CD14-positive monocyte (primary cell): ENCODE data around the gene PITRM1. TPM values are rescaled to one million over a fixed set of nuclear protein-coding genes. Genes with fewer than 3 reads are reported as not detected.

Experiments
- DNase-seq, 3 donors: peaks; one replicate each; pipeline ENCODE4 v3.0.0-alpha.2; 2011 to 2022
- H2AFZ ChIP-seq: 2 replicates; pipeline ENCODE4 v1.6.0; 2012; ENCODE audit warnings: mild to moderate bottlenecking, low read depth, low read length, inconsistent platforms; ENCODE audit not compliant: insufficient read depth, poor library complexity, severe bottlenecking
- H3K27ac ChIP-seq, 2 donors: 1 replicate in 1 of 2; 2 replicates in 1 of 2; pipeline ENCODE4 v1.5.1; 2012 to 2013; ENCODE audit warnings: low read length in 2 of 2, control low read depth in 1 of 2, inconsistent platforms in 1 of 2, low read depth in 1 of 2, mild to moderate bottlenecking in 1 of 2
- H3K27me3 ChIP-seq, 2 donors: one replicate each; pipeline versions ENCODE4 v1.6.0 to v1.6.1; 2011 to 2013; ENCODE audit warnings: low read length in 2 of 2; ENCODE audit not compliant: control insufficient read depth in 2 of 2, insufficient read depth in 2 of 2
- H3K36me3 ChIP-seq, 2 donors: replicated peaks in 1 of 2; 1 replicate in 1 of 2; 2 replicates in 1 of 2; pipeline versions ENCODE4 v1.5.1 to v1.6.1; 2012 to 2013; ENCODE audit warnings: low read length in 2 of 2, control low read depth in 1 of 2, inconsistent platforms in 1 of 2, mild to moderate bottlenecking in 1 of 2; ENCODE audit not compliant: insufficient read depth in 2 of 2, control insufficient read depth in 1 of 2
- H3K4me1 ChIP-seq, 2 donors: 1 replicate in 1 of 2; 2 replicates in 1 of 2; pipeline versions ENCODE4 v1.5.1 to v1.6.1; 2012 to 2013; ENCODE audit warnings: low read length in 2 of 2, control low read depth in 1 of 2, inconsistent platforms in 1 of 2, mild to moderate bottlenecking in 1 of 2, moderate library complexity in 1 of 2; ENCODE audit not compliant: insufficient read depth in 2 of 2, control insufficient read depth in 1 of 2
- H3K4me2 ChIP-seq: replicated peaks from 2 replicates; pipeline ENCODE3; 2012; ENCODE audit warnings: low read length, moderate library complexity, mild to moderate bottlenecking; ENCODE audit not compliant: poor library complexity, severe bottlenecking; ENCODE audit errors: extremely low read depth
- H3K4me3 ChIP-seq, 3 experiments: fragments of 200-600 bp in 1 of 3; sonication (generic) in 1 of 3; replicated peaks in 1 of 3; 1 replicate in 2 of 3; 2 replicates in 1 of 3; pipeline ENCODE4 v1.5.1; 2011 to 2013; ENCODE audit warnings: low read length in 3 of 3, mild to moderate bottlenecking in 3 of 3, control low read depth in 2 of 3, low read depth in 2 of 3, inconsistent platforms in 1 of 3, moderate library complexity in 1 of 3
- H3K79me2 ChIP-seq: 2 replicates; pipeline ENCODE4 v1.6.0; 2012; ENCODE audit warnings: mild to moderate bottlenecking, control low read depth, inconsistent platforms, low read length, moderate library complexity; ENCODE audit not compliant: insufficient read depth
- H3K9ac ChIP-seq: 2 replicates; pipeline ENCODE4 v1.6.0; 2017; ENCODE audit warnings: low read length, mild to moderate bottlenecking; ENCODE audit not compliant: insufficient read depth, poor library complexity, severe bottlenecking
- H3K9me3 ChIP-seq, 2 donors: replicated peaks in 1 of 2; 1 replicate in 1 of 2; 2 replicates in 1 of 2; pipeline versions ENCODE4 v1.5.1 to v1.6.1; 2012 to 2013; ENCODE audit warnings: low read length in 2 of 2, control low read depth in 1 of 2; ENCODE audit not compliant: control insufficient read depth in 1 of 2, insufficient read depth in 1 of 2
- H4K20me1 ChIP-seq: 2 replicates; pipeline ENCODE4 v1.6.0; 2012; ENCODE audit warnings: mild to moderate bottlenecking, low read length, control low read depth, moderate library complexity; ENCODE audit not compliant: insufficient read depth
- H3K27ac Mint-ChIP-seq, 7 donors: one replicate each; pipeline ENCODE4 v1.8.0; 2020; ENCODE audit warnings: mild to moderate bottlenecking in 7 of 7, mixed read lengths in 7 of 7, moderate library complexity in 6 of 7, inconsistent platforms in 2 of 7
- H3K27me3 Mint-ChIP-seq, 3 donors: one replicate each; pipeline ENCODE4 v1.8.0; 2021 to 2022; ENCODE audit warnings: low read depth in 3 of 3, mild to moderate bottlenecking in 3 of 3, mixed read lengths in 3 of 3, moderate library complexity in 3 of 3, inconsistent platforms in 1 of 3
- H3K36me3 Mint-ChIP-seq, 2 donors: one replicate each; pipeline ENCODE4 v1.8.0; 2020; ENCODE audit warnings: mixed read lengths in 2 of 2, inconsistent platforms in 1 of 2, mild to moderate bottlenecking in 1 of 2
- H3K4me1 Mint-ChIP-seq: one replicate; pipeline ENCODE4 v1.8.0; 2020; ENCODE audit warnings: mild to moderate bottlenecking, mixed read lengths
- H3K4me3 Mint-ChIP-seq, 2 donors: one replicate each; pipeline ENCODE4 v1.8.0; 2020; ENCODE audit warnings: mild to moderate bottlenecking in 2 of 2, mixed read lengths in 2 of 2, moderate library complexity in 1 of 2
- H3K9me3 Mint-ChIP-seq, 7 donors: one replicate each; pipeline ENCODE4 v1.8.0; 2020 to 2022; ENCODE audit warnings: mixed read lengths in 7 of 7, mild to moderate bottlenecking in 6 of 7, moderate library complexity in 6 of 7, inconsistent platforms in 2 of 7
- WGBS: methylation state at CpG from one replicate; pipeline ENCODE4 v1.1.5; 2013; ENCODE audit warnings: missing lambda C conversion rate; ENCODE audit not compliant: insufficient coverage; 5-methylcytosine and 5-hydroxymethylcytosine counted together
- intact Hi-C, 2 donors: fragments of 100-400 bp; cut with micrococcal nuclease; formaldehyde crosslinking; loops; one replicate each; pipeline versions ENCODE4 v1.15.0 to v1.15.1; 2023
- polyA plus RNA-seq, 3 donors: library from polyadenylated mRNA; depleted of rRNA in 1 of 3; unstranded in 2 of 3; stranded (reverse) in 1 of 3; fragments of 300-500 nt in 2 of 3; fragments of >200 nt in 1 of 3; fragmentation: Illumina TruSeq in 2 of 3; gene quantifications; 1 replicate in 2 of 3; 2 replicates in 1 of 3; pipeline ENCODE4 v1.2.3, GENCODE V29; 2012 to 2021
- TF ChIP-seq, protein P1 (sequence below): fragments of 200-600 bp; IDR thresholded peaks from one replicate; pipeline ENCODE4 v1.8.0; 2022; ENCODE audit warnings: antibody characterized with exemption, mild to moderate bottlenecking

Gene PITRM1
- polyA plus RNA-seq, 3 donors = 15.3 to 45.7 (median 23.2) TPM

DNA sequence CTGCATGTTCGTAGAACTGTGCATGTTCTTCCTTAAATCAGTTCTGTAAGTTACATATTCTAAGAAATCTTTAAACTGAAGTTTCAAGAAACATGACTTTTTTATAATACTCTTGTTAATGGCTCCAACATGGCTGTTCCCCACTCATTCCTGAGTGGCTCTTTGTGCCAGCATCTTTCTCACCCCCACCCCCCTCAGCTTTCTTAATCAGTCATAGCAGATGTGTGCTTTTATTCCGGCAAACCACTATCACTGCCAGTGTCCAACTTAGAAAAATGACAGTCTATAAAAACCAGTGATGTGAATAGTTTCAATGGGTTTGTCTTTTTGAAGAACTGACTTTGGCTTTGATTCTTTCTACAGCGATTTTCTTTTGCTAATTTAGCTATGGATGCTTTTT lies 37.6 kb downstream of the PITRM1 start:
- H3K79me2 ChIP-seq = no peaks in the 10 kb centered on the region
- no peak overlapping the region for H3K4me3 Mint-ChIP-seq
- H3K36me3 Mint-ChIP-seq = peaks cover 85 to 89% of the 10 kb centered on the region in 2 donors
- no peak overlapping the region for H3K4me2 ChIP-seq
- H3K27me3 ChIP-seq = no peaks in the 10 kb centered on the region
- no peak overlapping the region for H2AFZ ChIP-seq
- WGBS = no CpG with 5 or more reads among the region's 3 CpGs
- no peaks in the 10 kb centered on the region for H4K20me1 ChIP-seq
- no peak for DNase-seq
- no peaks in the 10 kb centered on the region for H3K4me1 ChIP-seq
- no peaks in the 10 kb centered on the region for H3K9me3 ChIP-seq
- TF ChIP-seq, protein P1, sequence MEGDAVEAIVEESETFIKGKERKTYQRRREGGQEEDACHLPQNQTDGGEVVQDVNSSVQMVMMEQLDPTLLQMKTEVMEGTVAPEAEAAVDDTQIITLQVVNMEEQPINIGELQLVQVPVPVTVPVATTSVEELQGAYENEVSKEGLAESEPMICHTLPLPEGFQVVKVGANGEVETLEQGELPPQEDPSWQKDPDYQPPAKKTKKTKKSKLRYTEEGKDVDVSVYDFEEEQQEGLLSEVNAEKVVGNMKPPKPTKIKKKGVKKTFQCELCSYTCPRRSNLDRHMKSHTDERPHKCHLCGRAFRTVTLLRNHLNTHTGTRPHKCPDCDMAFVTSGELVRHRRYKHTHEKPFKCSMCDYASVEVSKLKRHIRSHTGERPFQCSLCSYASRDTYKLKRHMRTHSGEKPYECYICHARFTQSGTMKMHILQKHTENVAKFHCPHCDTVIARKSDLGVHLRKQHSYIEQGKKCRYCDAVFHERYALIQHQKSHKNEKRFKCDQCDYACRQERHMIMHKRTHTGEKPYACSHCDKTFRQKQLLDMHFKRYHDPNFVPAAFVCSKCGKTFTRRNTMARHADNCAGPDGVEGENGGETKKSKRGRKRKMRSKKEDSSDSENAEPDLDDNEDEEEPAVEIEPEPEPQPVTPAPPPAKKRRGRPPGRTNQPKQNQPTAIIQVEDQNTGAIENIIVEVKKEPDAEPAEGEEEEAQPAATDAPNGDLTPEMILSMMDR = no peak
- H3K9ac ChIP-seq = no peak overlapping the region
- H3K4me3 ChIP-seq = no peak overlapping the region
- no peaks in the 10 kb centered on the region for H3K27me3 Mint-ChIP-seq
- H3K27ac ChIP-seq = no peak overlapping the region
- no peaks in the 10 kb centered on the region for H3K4me1 Mint-ChIP-seq
- H3K9me3 Mint-ChIP-seq = peaks cover 0 to 2% (median 0%) of the 10 kb centered on the region in 7 donors
- H3K36me3 ChIP-seq = peaks cover 81 to 91% of the 10 kb centered on the region in 2 donors
- no peak overlapping the region for H3K27ac Mint-ChIP-seq
- intact Hi-C loops = no loop called here

GRCh38 chr10:3133948-3134347 lies 38.6 kb downstream of the PITRM1 start:
- TF ChIP-seq, protein P1 = no peak
- no peak overlapping the region for H3K27ac ChIP-seq
- H3K9me3 ChIP-seq = no peaks in the 10 kb centered on the region
- no peaks in the 10 kb centered on the region for H3K4me1 ChIP-seq
- no peak overlapping the region for H2AFZ ChIP-seq
- H3K4me2 ChIP-seq = no peak overlapping the region
- no peaks in the 10 kb centered on the region for H4K20me1 ChIP-seq
- H3K27ac Mint-ChIP-seq = no peak overlapping the region
- H3K4me3 ChIP-seq = no peak overlapping the region
- no peaks in the 10 kb centered on the region for H3K27me3 Mint-ChIP-seq
- no peak overlapping the region for H3K9ac ChIP-seq
- no CpG with 5 or more reads among the region's 5 CpGs for WGBS
- no peaks in the 10 kb centered on the region for H3K79me2 ChIP-seq
- H3K27me3 ChIP-seq = no peaks in the 10 kb centered on the region
- DNase-seq = no peak
- H3K36me3 ChIP-seq = peaks cover 70 to 84% of the 10 kb centered on the region in 2 donors
- no peaks in the 10 kb centered on the region for H3K4me1 Mint-ChIP-seq
- peaks cover 77 to 89% of the 10 kb centered on the region in 2 donors for H3K36me3 Mint-ChIP-seq
- peaks cover 0 to 5% (median 2%) of the 10 kb centered on the region in 7 donors for H3K9me3 Mint-ChIP-seq
- intact Hi-C loops = no loop called here
- H3K4me3 Mint-ChIP-seq = no peak overlapping the region
